ENCODE results near the gene PLAC8. TPM values are rescaled to one million over a fixed set of nuclear protein-coding genes. Genes with fewer than 3 reads are reported as not detected.
"Not testable (repeated sequence)": the region's sequence is repeated elsewhere in the genome, so short reads cannot be mapped to it uniquely, and the experiment has no call there.

PLAC8 gene, protein sequence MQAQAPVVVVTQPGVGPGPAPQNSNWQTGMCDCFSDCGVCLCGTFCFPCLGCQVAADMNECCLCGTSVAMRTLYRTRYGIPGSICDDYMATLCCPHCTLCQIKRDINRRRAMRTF
- total RNA-seq, result 10 to 100 TPM; 16.9 to 17.9 TPM

GRCh38 chr4:83114576-83114975 is at the start of gene PLAC8:
Gene PLAC8, minus strand, starts transcription at chr4:83114729. Its CDS starts 6,808 bp downstream, at chr4:83107921.
- Mint-ChIP-seq H3K4me3 (peak within 1 kb of the TSS; percentile 77), H3K27me3 (no peaks in the 10 kb centered on the region), H3K27ac (peak within 1 kb of the TSS; percentile 91), H3K9me3 (no peaks in the 10 kb centered on the region), H3K4me1 (ENCODE audit: low read depth) (peaks cover 39% of the 10 kb centered on the region), H3K36me3 (no peaks in the 10 kb centered on the region)
- ChIA-PET POLR2A (interaction anchor here (0.6 to 1.1 kb wide), 3 partner anchors 11 to 642 kb away, joined by 3 read pairs; no protein-coding TSS in a partner anchor), CTCF (interaction anchor here (0.7 to 1.5 kb wide), 5 partner anchors 40 to 170 kb away, joined by 3 to 4 read pairs (median 3); partner anchors contain the start of gene COQ2)
- DNase-seq, result peak; percentile 55
- intact Hi-C loops (cut with micrococcal nuclease), result loop anchor here (1.0 to 5.0 kb wide), 4 partner anchors 12 to 682 kb away; partner anchors contain the start of genes ENOPH1 and HNRNPDL

GRCh38 chr4:83153417-83153816 is 38.9 kb upstream of the PLAC8 start:
- Mint-ChIP-seq H3K4me3 (no peak overlapping the region), H3K36me3 (no peaks in the 10 kb centered on the region), H3K4me1 (ENCODE audit: low read depth) (peaks cover 9% of the 10 kb centered on the region), H3K9me3 (peaks cover 7% of the 10 kb centered on the region), H3K27ac (no peak overlapping the region), H3K27me3 (no peaks in the 10 kb centered on the region)
- no peak for DNase-seq
- ChIA-PET CTCF (interaction anchor here (0.6 kb wide), 1 partner anchor 99 kb away, joined by 3 read pairs; no protein-coding TSS in a partner anchor), POLR2A (interaction anchor here (0.6 kb wide), 1 partner anchor 433 kb away, joined by 3 read pairs; no protein-coding TSS in a partner anchor)
- intact Hi-C loops (cut with micrococcal nuclease), result no loop called here

GRCh38 chr4:83152746-83153145 is 38.2 kb upstream of the PLAC8 start:
- no peaks in the 10 kb centered on the region for H3K27me3 Mint-ChIP-seq
- H3K4me3 Mint-ChIP-seq, result no peak overlapping the region
- POLR2A ChIA-PET, result no interaction called here
- intact Hi-C loops (cut with micrococcal nuclease), result no loop called here
- CTCF ChIA-PET, result no interaction called here
- no peak for DNase-seq
- peaks cover 7% of the 10 kb centered on the region for H3K9me3 Mint-ChIP-seq
- H3K27ac Mint-ChIP-seq, result no peak overlapping the region
- H3K36me3 Mint-ChIP-seq, result no peaks in the 10 kb centered on the region
- H3K4me1 Mint-ChIP-seq (ENCODE audit: low read depth), result peaks cover 9% of the 10 kb centered on the region

DNA sequence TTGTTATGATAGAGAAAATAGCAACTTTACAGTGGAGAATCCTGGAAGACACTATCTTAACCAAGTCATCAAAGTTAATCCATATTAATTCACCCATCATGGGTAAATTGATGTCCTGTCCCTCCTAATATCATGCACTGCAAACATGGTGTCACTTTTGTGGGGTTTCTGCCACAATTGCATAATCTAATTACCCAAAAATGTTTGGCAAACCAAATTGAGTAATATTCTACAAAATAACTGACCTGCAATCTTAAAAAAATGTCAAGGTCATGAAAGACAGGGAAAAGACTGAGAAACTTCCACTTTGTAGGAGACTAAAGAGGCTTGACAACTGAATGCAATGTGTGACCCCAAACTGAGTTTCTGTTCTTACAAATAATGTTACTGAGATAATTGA is 37.1 kb upstream of the PLAC8 start:
- H3K36me3 Mint-ChIP-seq, result no peaks in the 10 kb centered on the region

DNA sequence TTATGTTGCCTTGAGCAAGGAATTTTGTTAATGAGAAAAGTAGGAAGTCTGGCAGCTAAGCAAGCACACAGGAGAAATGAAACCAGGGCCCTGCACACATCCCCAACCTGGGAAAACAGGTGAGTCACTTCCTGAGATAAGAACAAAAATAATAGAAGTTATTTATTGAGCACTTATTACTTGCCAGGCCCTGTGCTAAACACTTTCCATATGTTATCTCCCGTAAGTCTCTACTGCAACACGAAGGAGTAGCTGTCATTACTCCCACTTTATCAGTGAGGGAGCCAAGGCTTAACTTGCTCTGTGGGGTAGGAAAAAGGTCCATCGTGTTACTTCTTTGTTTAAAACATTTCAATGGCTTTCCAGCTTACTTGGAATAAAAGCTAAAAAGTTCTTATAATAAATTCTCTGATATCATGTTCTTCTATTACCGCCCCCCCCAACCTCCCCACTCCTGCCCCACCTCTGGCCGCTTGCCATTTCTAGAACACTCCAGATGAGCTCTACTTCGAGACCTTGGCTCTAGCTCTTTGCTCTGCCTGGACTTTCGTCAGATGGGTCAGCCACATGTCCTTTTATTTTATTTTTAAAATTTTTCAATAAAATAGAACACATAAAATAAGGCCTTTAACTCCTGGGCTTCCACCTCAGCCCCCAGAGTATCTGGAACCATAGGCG is 36.3 kb upstream of the PLAC8 start:
- H3K4me1 Mint-ChIP-seq (ENCODE audit: low read depth), result peaks cover 9% of the 10 kb centered on the region
- no peak overlapping the region for H3K27ac Mint-ChIP-seq
- H3K27me3 Mint-ChIP-seq, result no peaks in the 10 kb centered on the region
- H3K36me3 Mint-ChIP-seq, result no peaks in the 10 kb centered on the region
- intact Hi-C loops (cut with micrococcal nuclease), result no loop called here
- DNase-seq, result no peak
- CTCF ChIA-PET, result no interaction called here
- POLR2A ChIA-PET, result no interaction called here
- H3K9me3 Mint-ChIP-seq, result no peaks in the 10 kb centered on the region
- H3K4me3 Mint-ChIP-seq, result no peak overlapping the region

More for the DNA sequence above, 37.1 kb upstream of the PLAC8 start:
- H3K4me1 Mint-ChIP-seq (ENCODE audit: low read depth), result peaks cover 9% of the 10 kb centered on the region
- H3K9me3 Mint-ChIP-seq, result peaks cover 6% of the 10 kb centered on the region
- H3K27ac Mint-ChIP-seq, result no peak overlapping the region
- no peak overlapping the region for H3K4me3 Mint-ChIP-seq
- POLR2A ChIA-PET, result no interaction called here
- CTCF ChIA-PET, result no interaction called here
- DNase-seq, result no peak
- intact Hi-C loops (cut with micrococcal nuclease), result no loop called here
- no peaks in the 10 kb centered on the region for H3K27me3 Mint-ChIP-seq

- Mint-ChIP-seq H3K4me3 (no peak overlapping the region), H3K4me1 (ENCODE audit: low read depth) (peaks cover 7% of the 10 kb centered on the region), H3K27ac (no peak overlapping the region), H3K36me3 (no peaks in the 10 kb centered on the region), H3K9me3 (no peaks in the 10 kb centered on the region), H3K27me3 (no peaks in the 10 kb centered on the region)
- ChIA-PET POLR2A (no interaction called here), CTCF (interaction anchor here (0.7 kb wide), 1 partner anchor 74 kb away, joined by 3 read pairs; no protein-coding TSS in a partner anchor)
- DNase-seq, result no peak
- intact Hi-C loops (cut with micrococcal nuclease), result no loop called here
Measured at GRCh38 chr4:83149865-83150652, 35.5 kb upstream of the PLAC8 start.

DNA sequence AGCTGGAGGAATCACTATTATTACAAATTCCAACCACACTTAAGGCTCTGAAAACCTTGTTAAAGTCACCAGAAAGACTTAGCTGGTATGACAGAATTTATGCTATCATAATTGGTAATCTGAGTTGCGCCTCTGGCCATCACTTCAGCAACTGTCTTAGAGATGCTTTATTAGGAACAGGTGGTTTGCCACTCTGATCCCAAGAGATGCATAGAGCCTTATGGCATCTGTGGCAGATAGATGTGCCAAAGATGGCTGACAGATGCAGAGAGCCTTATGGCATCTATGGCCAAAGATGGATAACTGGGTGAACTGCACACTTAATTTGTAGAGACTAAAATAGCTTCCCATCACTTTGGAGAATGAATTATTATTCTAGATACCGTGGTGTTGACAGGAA is 32.3 kb upstream of the PLAC8 start:
- H3K36me3 Mint-ChIP-seq, result no peaks in the 10 kb centered on the region
- ChIA-PET POLR2A (no interaction called here), CTCF (no interaction called here)
- H3K27me3 Mint-ChIP-seq, result no peaks in the 10 kb centered on the region
- no peak overlapping the region for H3K4me3 Mint-ChIP-seq
- no peaks in the 10 kb centered on the region for H3K9me3 Mint-ChIP-seq
- H3K27ac Mint-ChIP-seq, result no peak overlapping the region
- intact Hi-C loops (cut with micrococcal nuclease), result no loop called here
- DNase-seq, result no peak
- peaks cover 2% of the 10 kb centered on the region for H3K4me1 Mint-ChIP-seq (ENCODE audit: low read depth)

DNA sequence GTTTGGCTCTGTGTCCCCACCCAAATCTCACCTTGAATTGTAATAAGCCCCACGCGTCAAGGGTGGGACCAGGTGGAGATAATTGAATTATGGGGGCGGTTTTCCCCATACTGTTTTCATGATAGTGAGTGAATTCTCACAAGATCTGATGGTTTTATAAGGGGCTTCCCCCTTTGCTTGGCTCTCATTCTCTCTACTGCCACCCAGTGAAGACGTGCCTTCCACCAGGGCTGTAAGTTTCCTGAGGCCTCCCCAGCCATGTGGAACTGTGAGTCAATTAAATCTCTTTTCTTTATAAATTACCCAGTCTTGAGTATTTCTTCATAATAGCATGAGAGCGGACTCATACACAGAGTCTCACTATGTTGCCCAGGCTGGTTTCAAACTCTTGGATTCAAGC is 31.2 kb upstream of the PLAC8 start:
- CTCF ChIA-PET; H3K4me3 Mint-ChIP-seq; H3K9me3 Mint-ChIP-seq; intact Hi-C loops (cut with micrococcal nuclease); H3K27me3 Mint-ChIP-seq; H3K4me1 Mint-ChIP-seq (ENCODE audit: low read depth); H3K36me3 Mint-ChIP-seq; H3K27ac Mint-ChIP-seq: not testable (repeated sequence)
- DNase-seq, result peak; percentile 52
- POLR2A ChIA-PET, result interaction anchor here (1.0 kb wide), 1 partner anchor 72 kb away, joined by 3 read pairs; no protein-coding TSS in a partner anchor

GRCh38 chr4:83139514-83140156 is 25.1 kb upstream of the PLAC8 start:
- CTCF ChIA-PET, result no interaction called here

GRCh38 chr4:83138946-83139345 is 24.4 kb upstream of the PLAC8 start:
- H3K4me3 Mint-ChIP-seq, result no peak overlapping the region
- POLR2A ChIA-PET, result no interaction called here

More at GRCh38 chr4:83139514-83140156, 25.1 kb upstream of the PLAC8 start:
- no peak for DNase-seq
- peaks cover 2% of the 10 kb centered on the region for H3K36me3 Mint-ChIP-seq
- H3K4me1 Mint-ChIP-seq (ENCODE audit: low read depth), result peaks cover 2% of the 10 kb centered on the region
- H3K4me3 Mint-ChIP-seq, result no peak overlapping the region
- H3K27me3 Mint-ChIP-seq, result no peaks in the 10 kb centered on the region
- intact Hi-C loops (cut with micrococcal nuclease), result no loop called here
- no peak overlapping the region for H3K27ac Mint-ChIP-seq
- POLR2A ChIA-PET, result no interaction called here
- peaks cover 7% of the 10 kb centered on the region for H3K9me3 Mint-ChIP-seq

GRCh38 chr4:83132065-83132464 is 17.5 kb upstream of the PLAC8 start:
- no peaks in the 10 kb centered on the region for H3K27me3 Mint-ChIP-seq
- no peaks in the 10 kb centered on the region for H3K36me3 Mint-ChIP-seq
- ChIA-PET CTCF (no interaction called here), POLR2A (no interaction called here)
- H3K27ac Mint-ChIP-seq, result no peak overlapping the region
- intact Hi-C loops (cut with micrococcal nuclease), result no loop called here
- no peak for DNase-seq
- no peak overlapping the region for H3K4me3 Mint-ChIP-seq
- peaks cover 8% of the 10 kb centered on the region for H3K9me3 Mint-ChIP-seq
- H3K4me1 Mint-ChIP-seq (ENCODE audit: low read depth), result no peaks in the 10 kb centered on the region

More at GRCh38 chr4:83138946-83139345, 24.4 kb upstream of the PLAC8 start:
- no peak overlapping the region for H3K27ac Mint-ChIP-seq
- intact Hi-C loops (cut with micrococcal nuclease), result no loop called here
- no peaks in the 10 kb centered on the region for H3K27me3 Mint-ChIP-seq
- peak; percentile 19 for DNase-seq
- CTCF ChIA-PET, result no interaction called here
- H3K9me3 Mint-ChIP-seq, result peaks cover 11% of the 10 kb centered on the region
- peaks cover 2% of the 10 kb centered on the region for H3K4me1 Mint-ChIP-seq (ENCODE audit: low read depth)
- H3K36me3 Mint-ChIP-seq, result peaks cover 2% of the 10 kb centered on the region

GRCh38 chr4:83129264-83129663 is 14.7 kb upstream of the PLAC8 start:
- H3K27ac Mint-ChIP-seq, result no peak overlapping the region
- intact Hi-C loops (cut with micrococcal nuclease), result no loop called here
- no peaks in the 10 kb centered on the region for H3K27me3 Mint-ChIP-seq
- CTCF ChIA-PET, result interaction anchor here (0.9 kb wide), 1 partner anchor 124 kb away, joined by 5 read pairs; no protein-coding TSS in a partner anchor
- POLR2A ChIA-PET, result no interaction called here
- no peak for DNase-seq
- peaks cover 10% of the 10 kb centered on the region for H3K4me1 Mint-ChIP-seq (ENCODE audit: low read depth)
- no peaks in the 10 kb centered on the region for H3K36me3 Mint-ChIP-seq
- no peak overlapping the region for H3K4me3 Mint-ChIP-seq
- H3K9me3 Mint-ChIP-seq, result peaks cover under 1% of the 10 kb centered on the region

Measured in activated CD4-positive, alpha-beta memory T cell treated with anti-CD3 and anti-CD28 coated beads for 36 hours (primary cell).